Skin epidermis (tissue), 12 donors: ENCODE measurements around the gene RGS19.
"Not testable (repeated sequence)": the region's sequence is repeated elsewhere in the genome, so short reads cannot be mapped to it uniquely, and the experiment has no call there.

Experiments used
- H3K27ac ChIP-seq, 21 experiments: fragments of 200-600 bp; sonication (generic) in 11 of 21; one replicate each; pipeline ENCODE4 v1.5.0; 2020; ENCODE audit warnings: mild to moderate bottlenecking in 3 of 21, inconsistent platforms in 2 of 21, moderate library complexity in 2 of 21
- H3K4me3 ChIP-seq, 7 experiments: fragments of 200-600 bp; sonication (generic) in 2 of 7; one replicate each; pipeline ENCODE4 v1.5.0; 2020; ENCODE audit warnings: inconsistent platforms in 2 of 7, mild to moderate bottlenecking in 2 of 7, moderate library complexity in 1 of 7

RGS19 gene

DNA sequence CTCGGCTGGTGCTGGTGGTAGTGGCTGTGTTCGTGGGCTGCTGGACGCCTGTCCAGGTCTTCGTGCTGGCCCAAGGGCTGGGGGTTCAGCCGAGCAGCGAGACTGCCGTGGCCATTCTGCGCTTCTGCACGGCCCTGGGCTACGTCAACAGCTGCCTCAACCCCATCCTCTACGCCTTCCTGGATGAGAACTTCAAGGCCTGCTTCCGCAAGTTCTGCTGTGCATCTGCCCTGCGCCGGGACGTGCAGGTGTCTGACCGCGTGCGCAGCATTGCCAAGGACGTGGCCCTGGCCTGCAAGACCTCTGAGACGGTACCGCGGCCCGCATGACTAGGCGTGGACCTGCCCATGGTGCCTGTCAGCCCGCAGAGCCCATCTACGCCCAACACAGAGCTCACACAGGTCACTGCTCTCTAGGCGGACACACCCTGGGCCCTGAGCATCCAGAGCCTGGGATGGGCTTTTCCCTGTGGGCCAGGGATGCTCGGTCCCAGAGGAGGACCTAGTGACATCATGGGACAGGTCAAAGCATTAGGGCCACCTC lies 19.2 kb upstream of the RGS19 start:
- no peak overlapping the region for H3K27ac ChIP-seq
- no peak overlapping the region for H3K4me3 ChIP-seq

DNA sequence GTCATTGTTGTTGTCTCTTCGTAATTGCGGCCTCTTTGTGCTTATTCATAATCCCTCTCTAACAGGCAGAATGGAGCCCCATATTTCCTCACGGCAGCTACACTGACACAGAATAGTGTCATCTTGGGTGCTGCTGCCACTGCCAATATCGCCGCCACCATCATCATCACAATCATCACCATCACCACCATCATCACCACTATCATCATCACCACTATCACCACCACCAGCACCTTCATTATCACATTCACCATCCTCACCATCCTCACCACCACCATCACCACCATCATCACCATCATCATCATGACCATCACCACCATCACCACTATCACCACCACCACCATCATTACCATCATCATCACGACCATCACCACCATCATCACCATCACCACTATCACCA lies 17.2 kb upstream of the RGS19 start:
- H3K27ac ChIP-seq, result no peak overlapping the region
- no peak overlapping the region for H3K4me3 ChIP-seq

DNA sequence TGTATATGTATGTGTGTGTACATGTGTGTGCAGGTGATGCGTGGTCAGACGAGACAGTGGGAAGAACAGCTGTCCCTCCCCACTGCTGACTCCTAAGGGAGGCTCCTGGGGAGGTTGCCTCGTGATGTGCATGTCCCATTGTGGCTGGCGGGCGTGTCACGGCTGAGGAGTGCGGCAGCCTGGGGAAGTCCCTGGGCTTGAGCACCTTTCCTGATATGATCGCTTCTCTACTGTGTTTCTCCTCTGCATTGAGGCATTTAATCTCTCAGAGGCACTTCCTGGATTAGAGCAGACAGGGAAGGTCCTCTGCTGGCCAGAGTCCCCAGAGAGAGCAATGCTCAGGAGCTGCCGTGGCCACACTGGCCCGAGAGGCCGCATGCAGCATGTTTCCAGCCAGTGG lies 16.6 kb upstream of the RGS19 start:
- H3K4me3 ChIP-seq, result no peak overlapping the region
- H3K27ac ChIP-seq, result no peak overlapping the region

DNA sequence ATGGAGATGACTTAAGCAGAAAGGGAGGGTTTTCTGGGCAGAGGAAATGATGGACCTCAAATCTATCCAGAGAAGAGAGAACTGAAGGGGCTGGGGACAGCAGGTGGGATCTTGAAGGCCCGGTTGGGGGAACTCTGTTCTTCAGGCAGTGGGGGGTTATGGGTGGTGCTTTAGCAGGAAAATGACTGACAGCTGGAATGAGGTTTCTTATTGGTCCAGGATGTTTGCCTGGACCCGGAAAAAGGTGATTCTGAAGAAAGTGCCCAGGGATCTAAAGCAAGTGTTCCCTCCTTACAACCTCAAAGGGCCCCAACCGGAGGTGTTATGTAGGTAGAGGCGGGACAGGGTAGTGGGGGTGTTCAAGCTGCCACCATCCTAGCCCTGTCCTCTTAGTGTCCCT lies 16.1 kb upstream of the RGS19 start:
- no peak overlapping the region for H3K27ac ChIP-seq
- no peak overlapping the region for H3K4me3 ChIP-seq

DNA sequence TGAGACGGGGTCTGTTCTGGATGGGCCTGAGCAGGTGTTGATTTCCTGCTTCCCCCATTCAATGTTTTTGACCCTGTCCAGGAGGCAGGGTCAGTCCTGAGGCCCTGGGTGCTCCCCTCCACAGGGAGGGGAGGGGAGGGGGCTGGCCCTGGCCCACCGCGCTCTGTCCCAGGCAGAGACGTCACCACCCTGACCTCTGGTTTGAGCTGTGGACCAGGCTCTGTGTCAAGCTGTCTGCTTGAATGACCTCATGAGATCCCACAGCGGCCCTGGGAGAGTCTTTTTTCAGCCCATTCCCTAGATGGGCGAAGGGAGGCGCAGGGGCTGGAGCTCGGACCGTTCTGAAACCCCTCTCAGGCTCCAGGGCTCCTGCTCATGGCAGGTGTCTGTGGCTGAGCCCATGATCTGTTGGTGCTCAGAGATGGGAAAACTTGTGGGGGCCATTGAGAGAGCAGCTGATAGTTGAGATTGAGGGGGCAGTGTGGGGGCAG lies 13.7 kb upstream of the RGS19 start:
- no peak overlapping the region for H3K4me3 ChIP-seq
- no peak overlapping the region for H3K27ac ChIP-seq

DNA sequence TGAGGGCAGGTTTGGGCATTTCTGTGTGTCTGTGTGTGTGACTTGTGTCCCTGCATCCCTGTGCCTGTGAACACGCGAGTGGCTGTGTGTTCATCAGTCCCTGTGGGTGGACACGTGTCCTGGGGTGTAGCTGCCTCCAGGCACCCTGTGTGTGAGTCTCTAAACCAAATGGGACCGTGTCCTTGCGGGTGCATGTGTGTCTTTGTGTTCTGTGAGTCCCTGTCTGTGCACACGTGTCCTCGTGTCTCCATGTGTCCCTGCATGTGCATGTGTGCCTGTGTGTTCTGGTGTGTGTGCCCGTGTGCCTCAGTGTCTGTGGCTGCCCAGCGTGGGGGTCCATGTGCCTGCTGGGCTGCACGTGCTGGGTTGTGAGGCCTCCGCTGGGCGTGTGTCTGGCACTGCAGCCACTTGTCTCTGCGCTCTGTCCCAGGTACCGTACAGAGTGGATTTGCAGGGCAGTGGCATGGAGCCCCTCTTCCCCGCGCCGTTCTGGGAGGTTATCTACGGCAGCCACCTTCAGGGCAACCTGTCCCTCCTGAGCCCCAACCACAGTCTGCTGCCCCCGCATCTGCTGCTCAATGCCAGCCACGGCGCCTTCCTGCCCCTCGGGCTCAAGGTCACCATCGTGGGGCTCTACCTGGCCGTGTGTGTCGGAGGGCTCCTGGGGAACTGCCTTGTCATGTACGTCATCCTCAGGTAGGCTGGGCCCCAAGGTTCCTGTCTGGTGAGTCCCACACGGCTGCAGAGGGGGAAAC lies 13.1 kb upstream of the RGS19 start:
- Histone ChIP-seq H3K4me3 (no peak overlapping the region), H3K27ac (no peak overlapping the region)

DNA sequence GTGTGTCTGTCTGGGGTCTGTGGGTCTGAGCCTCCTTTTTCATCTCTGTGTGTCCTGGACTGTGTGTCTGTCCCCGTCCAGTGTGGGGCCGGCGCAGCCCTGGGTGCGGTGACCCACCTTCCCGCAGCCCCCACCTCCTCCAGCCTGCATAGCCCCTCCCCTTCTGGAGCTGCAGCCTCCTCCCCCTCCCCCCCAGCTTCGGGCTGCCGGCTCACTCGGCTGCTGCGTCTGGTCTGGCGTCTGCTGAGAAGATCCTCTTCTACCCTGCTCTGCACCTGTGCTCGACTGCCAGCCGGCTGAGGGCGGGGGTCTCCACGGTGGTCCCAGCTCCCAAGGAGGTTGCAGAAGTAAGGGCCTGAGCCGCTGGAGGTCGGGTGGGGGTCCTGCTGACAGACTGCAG lies 12.5 kb upstream of the RGS19 start:
- H3K4me3 ChIP-seq, result no peak overlapping the region
- no peak overlapping the region for H3K27ac ChIP-seq

DNA sequence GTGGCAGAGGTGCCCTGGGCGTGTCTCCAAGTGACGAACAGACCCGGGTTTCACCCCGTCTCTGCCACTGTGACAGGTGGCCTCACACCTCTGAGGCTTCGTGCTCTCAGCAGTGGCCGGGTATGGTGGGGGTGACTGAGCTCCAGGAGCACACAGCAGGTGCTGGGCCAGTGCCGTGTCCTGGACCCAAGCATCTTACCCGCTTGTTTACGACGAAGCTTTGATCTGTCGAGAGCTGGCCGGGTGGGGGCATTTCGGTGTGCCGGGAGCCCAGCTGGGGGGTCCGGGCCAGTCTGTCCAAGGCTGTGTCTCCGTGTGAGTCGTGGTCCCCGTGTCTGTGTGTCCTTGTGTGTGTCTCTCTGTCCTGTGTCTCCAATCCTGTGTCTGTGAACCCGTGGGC lies 12.0 kb upstream of the RGS19 start:
- H3K4me3 ChIP-seq, result no peak overlapping the region
- H3K27ac ChIP-seq, result no peak overlapping the region

DNA sequence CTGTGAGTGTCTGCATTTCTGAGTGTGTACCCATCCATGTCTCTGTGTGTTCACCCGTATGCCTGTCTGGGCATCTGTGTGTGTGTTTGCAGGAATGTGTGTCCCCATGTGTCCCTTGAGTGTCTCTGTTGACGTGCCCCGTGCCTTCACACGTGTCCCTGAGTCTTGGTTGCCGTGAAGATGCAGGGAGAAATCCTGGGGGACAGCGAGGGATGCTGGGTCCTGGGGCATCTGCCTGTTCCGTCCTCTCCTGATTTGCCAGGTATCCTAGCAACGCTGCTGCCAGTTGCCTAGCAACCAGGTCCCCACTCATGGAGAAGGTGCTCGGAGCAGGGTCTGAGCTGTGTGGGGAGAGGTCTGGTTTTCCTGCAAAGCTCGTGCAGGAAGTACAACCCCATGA lies 10.8 kb upstream of the RGS19 start:
- H3K4me3 ChIP-seq, result no peak overlapping the region
- no peak overlapping the region for H3K27ac ChIP-seq

DNA sequence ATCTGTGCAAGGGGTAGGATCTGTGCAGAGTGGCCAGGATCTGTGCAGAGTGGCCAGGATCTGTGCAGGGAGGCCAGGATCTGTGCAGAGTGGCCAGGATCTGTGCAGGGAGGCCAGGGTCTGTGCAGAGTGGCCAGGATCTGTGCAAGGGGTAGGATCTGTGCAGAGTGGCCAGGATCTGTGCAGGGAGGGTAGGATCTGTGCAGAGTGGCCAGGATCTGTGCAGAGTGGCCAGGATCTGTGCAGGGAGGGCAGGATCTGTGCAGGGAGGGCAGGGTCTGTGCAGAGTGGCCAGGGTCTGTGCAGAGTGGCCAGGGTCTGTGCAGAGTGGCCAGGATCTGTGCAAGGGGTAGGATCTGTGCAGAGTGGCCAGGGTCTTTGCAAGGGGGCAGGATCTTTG lies 9.3 kb upstream of the RGS19 start:
- H3K27ac ChIP-seq, H3K4me3 ChIP-seq: not testable (repeated sequence)

DNA sequence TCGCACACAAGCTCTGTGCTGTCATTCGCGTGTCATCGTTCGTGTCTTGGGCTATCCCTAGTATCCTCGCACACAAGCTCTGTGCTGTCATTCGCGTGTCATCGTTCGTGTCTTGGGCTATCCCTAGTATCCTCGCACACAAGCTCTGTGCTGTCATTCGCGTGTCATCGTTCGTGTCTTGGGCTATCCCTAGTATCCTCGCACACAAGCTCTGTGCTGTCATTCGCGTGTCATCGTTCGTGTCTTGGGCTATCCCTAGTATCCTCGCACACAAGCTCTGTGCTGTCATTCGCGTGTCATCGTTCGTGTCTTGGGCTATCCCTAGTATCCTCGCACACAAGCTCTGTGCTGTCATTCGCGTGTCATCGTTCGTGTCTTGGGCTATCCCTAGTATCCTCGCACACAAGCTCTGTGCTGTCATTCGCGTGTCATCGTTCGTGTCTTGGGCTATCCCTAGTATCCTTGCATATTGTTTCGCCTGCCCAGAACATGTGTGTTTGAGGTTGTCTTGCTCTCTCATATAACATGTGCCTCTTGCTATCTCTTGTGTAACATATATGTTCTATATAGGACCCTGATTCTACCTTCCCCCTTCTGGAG lies 8.0 kb upstream of the RGS19 start:
- not testable (repeated sequence) for H3K27ac ChIP-seq, H3K4me3 ChIP-seq

DNA sequence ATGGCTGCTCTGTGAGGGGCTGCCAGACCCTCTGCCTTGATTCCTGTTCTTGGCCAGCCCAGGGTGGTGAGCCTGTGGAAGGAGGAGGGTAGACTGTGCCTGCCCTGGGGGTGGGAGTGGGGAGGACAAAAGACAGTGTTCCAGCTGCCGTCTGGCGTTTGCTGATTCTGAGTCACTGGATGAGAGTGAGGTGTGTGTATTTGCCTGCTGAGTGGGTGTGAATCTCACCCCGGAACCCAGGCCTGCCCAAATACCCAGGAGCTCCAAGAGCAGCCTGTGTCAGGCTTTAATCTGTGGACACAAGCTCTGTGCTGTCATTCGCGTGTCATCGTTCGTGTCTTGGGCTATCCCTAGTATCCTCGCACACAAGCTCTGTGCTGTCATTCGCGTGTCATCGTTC lies 7.5 kb upstream of the RGS19 start:
- Histone ChIP-seq H3K27ac (no peak overlapping the region), H3K4me3 (no peak overlapping the region)

DNA sequence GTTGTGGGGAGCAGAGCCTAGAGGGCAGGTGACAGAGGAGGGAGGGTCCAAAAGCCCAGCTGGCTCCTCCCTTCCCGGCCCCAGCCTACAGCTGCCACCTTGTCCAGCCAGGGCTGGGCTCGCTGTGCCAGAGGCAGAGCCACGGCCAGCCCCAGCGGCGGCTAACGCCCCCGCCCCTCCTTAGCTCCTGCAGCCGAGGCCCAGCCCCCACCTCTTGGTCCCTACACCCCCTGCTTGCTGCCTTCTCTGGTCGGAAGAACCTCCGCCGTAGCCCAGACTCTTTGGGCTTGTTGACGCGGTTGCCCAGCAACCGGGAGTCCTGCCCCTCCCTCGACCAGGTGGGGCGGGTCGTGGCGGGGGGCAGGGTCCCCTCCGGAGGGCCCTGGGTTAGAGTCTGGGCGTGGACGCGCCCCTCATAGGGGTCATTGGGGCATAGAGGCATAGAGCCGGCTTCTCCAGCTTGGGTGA lies 5.4 kb upstream of the RGS19 start:
- Histone ChIP-seq H3K27ac (no peak overlapping the region), H3K4me3 (no peak overlapping the region)

DNA sequence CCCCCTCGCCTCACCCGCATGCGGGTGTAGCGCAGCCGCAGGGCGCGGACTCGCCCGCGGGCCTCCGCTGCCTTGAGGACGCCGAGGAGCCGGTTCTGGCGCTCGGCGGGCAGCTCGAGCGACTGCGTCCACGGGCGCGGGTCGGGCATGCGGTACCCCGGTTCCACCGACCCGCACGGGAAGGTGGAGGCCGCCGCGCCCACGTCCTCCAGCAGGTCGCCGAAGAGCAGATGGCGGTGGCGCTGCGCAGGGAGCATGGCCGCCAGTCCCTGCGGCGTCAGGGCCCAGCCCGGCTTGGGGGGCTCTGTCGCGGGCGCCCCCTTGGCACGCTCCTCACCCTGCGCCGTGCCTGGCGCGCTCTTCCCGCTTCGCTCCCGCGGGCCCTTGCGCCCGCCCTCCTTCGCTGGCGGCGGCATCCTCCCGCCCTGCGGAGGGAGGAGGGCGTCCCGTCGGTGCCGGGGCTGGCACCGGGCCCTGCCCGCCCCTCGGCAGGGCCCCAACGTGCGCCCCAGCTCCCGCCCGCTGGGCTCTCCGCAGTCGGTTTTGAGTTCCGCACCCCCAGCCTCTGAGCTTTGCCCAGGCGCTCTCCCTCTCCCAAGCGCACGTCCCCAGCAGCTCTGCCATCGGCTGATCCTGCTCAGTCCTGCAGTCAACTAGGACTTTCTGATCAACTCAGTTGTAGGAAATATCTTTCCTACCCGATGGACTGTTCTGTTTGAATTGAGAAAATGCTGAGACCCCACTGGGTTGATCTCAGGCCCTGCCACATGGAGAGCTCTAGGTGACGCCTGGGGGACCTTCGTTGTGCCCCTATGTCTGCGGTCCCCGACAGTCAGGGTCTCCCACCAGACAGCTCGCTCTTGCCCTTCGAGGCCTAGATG lies 4.7 kb upstream of the RGS19 start, which contains the start of gene LKAAEAR1:
TSS of gene LKAAEAR1 (minus strand) at position 595 of the 881 bp plus-strand sequence. CDS start at position 416, 179 bp downstream.
- peak within 1 kb of the TSS in 2 of 21 experiments; percentile 11 to 27 for H3K27ac ChIP-seq
- H3K4me3 ChIP-seq, result peak within 1 kb of the TSS; percentile 23 to 59 (median 43)

DNA sequence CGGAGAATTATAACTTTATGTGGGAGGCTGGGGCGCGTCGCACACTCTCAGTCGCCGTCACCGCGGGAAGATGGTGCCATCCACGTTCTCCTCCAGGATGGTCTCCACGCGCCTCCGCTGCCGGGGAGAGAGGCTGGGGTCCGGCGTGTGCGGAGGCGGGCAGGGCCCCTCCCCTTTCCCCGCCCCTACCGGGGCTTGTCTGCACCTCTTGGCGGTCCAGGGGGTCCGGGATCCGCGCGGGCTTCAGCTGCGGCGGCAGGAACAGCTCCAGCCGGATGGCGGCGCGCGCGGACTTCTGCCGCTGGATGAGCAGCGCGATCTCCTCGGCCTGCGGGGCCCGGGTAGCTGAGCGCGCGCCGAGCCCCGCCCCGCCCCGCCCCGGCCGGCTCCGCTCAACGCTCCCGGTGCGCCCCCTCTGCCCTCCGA lies 4.1 kb upstream of the RGS19 start:
- H3K27ac ChIP-seq, result peak overlapping the region in 1 of 21 experiments; percentile 27

DNA sequence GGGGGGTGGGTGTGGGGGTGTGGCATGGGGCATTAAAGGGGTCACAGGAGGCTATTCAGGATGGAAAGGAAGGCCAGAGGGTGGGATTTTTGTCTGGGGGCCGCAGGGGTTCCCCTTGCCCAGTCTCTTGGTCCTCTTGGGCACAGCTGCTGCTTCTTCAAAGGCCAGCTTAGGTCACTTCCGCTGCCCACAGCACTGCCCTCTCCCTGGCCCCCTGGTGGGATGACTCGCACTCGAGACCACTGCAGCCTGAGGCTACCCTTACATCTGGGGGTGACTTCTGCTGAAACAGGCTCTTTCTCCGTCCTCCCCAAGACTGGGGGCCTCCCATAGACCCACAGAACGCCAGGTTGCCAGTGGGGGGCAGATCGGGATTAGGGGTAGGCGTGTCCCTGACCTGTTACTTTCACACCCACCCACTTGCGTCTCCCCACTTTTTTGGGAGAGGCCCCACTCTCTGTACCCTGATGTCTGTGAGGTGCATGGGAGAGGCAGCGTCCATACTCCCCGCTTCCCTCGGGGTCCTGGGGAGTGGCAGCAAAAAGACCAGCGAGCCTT lies 3.6 kb upstream of the RGS19 start:
- Histone ChIP-seq H3K27ac (peak overlapping the region in 1 of 21 experiments; percentile 10), H3K4me3 (peak overlapping the region in 6 of 7 experiments; percentile 38 to 59 (median 48))

More for the DNA sequence above, 4.1 kb upstream of the RGS19 start:
- peak overlapping the region; percentile 23 to 59 (median 43) for H3K4me3 ChIP-seq

DNA sequence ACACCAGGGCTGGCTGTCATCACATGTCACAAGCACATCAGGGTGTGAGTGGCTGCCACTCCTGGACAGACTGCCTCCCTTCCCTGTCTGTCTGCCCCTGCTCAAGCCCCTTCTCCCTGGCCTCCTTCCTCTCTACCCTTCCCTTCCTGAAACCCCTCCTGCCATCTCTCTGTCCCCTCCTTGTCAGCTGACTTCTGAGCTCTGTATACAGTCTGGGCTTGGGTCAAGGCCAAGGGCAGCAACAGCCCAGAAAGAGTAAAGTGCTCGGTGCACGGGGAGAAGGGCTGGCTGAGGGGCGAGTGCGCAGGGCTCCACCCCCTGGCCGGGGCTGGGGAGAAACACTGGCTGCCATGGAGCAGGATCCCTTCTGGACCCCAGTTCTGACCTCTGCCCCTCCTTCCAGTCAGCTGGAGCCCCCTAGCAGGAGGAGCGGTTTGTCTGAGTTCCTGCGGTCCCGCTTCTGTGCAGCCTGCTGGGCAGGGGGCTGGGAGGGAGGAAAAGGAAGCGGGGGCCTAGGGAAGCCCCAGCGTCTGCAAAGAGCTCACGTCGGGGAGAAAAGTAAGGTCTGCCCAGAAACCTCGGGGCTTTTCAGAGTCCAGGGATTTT lies 2.9 kb upstream of the RGS19 start:
- Histone ChIP-seq H3K4me3 (no peak overlapping the region), H3K27ac (peak overlapping the region in 1 of 21 experiments; percentile 20)

DNA sequence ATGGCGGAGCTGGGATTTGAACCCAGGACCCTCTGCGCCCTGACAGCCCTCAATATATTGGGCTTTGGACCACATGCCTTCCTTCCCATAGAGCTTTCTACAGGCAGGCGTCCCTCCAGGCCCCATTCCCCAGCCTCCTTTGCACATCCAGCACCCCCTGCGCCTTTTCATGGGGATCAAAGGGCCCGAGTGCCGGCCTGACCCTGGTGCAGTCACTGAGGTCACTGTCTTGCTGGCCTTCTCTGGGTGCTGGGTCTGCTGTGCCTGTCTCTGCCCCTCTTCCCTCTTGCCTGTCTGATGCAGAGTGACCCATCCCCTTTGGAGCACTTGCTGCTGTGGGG lies 2.3 kb upstream of the RGS19 start:
- Histone ChIP-seq H3K4me3 (peak overlapping the region in 1 of 7 experiments; percentile 0), H3K27ac (no peak overlapping the region)
